OCI-LY3 (cell line): Measurements from ENCODE around the gene MEX3A.

Experiments
- CTCF ChIP-seq: fragments of 200-600, 300-600 bp; sonication (generic); IDR thresholded peaks from 2 replicates; pipeline ENCODE4 v1.5.1; 2014; ENCODE audit warnings: antibody characterized with exemption, low read length, low read depth
- EZH2phosphoT487 ChIP-seq: fragments of 200-600 bp; shearing (Covaris generic); IDR thresholded peaks from 2 replicates; pipeline ENCODE4 v1.6.1; 2018; ENCODE audit warnings: antibody characterized with exemption, mixed run types, low read depth

DNA sequence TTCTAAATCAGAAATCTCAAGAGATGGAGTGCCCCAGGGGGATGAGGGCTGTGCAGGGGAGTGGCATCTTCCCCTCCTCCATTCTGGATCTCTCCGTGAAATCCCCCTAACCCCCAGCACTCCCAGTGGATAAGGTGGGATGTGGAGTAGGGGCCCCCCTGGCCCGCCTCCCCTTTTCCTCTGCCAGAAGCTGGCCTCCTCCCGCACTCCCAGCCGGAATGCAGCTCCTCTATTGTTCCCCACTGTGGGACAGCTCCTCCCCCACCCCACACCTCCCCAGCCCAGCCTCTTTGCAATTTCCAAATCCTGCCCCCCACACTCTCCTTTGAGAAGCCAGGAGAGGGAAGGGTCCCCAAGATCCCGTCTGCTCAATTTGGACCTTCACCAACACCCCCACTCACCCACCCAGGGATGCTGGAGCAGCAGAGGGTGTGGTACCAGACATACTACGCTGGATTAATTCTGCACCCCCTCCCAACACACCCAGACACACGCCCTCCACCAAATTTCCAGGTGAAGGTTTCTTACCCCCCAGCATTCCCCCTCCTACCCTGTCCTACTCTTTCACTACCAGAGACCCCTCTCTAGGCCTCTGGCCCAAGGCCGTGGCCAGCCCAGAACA lies 1.9 kb downstream of the MEX3A start:
- TF ChIP-seq CTCF = no peak
- TF ChIP-seq EZH2phosphoT487 = no peak
